Vagina (tissue), 2 donors: ENCODE measurements around the gene KCTD15. TPM values are rescaled to one million over a fixed set of nuclear protein-coding genes. Genes with fewer than 3 reads are reported as not detected.

Source experiments
- DNase-seq, 2 donors: peaks; one replicate each; pipeline ENCODE4 v3.0.0-alpha.2; 2017; ENCODE audit errors: extremely low spot score in 2 of 2
- H3K27ac ChIP-seq: fragments of 200-600 bp; sonication (generic); one replicate; pipeline ENCODE4 v1.5.1; 2019
- H3K27me3 ChIP-seq: fragments of 200-600 bp; sonication (generic); one replicate; pipeline ENCODE4 v1.5.1; 2019
- H3K36me3 ChIP-seq, 2 donors: fragments of 200-600 bp; sonication (generic); one replicate each; pipeline ENCODE4 v1.5.1; 2017 to 2019
- H3K4me1 ChIP-seq: fragments of 200-600 bp; sonication (generic); one replicate; pipeline ENCODE4 v1.5.1; 2019
- H3K4me3 ChIP-seq, 2 donors: fragments of 200-600 bp; sonication (generic); 1 replicate in 1 of 2; 2 replicates in 1 of 2; pipeline ENCODE4 v1.5.1; 2016 to 2019
- H3K9me3 ChIP-seq: fragments of 200-600 bp; sonication (generic); one replicate; pipeline ENCODE4 v1.5.1; 2019
- CTCF ChIP-seq, 3 experiments: fragments of 450-650 bp in 2 of 3; fragments of 200-600 bp in 1 of 3; sonication (generic) in 1 of 3; IDR thresholded peaks; one replicate each; pipeline ENCODE4 v1.5.1; 2017 to 2019; ENCODE audit warnings: antibody characterized with exemption in 3 of 3, mild to moderate bottlenecking in 2 of 3, moderate library complexity in 2 of 3
- POLR2A ChIP-seq, 2 donors: fragments of 450-650 bp; IDR thresholded peaks; one replicate each; pipeline ENCODE4 v1.6.1; 2017; ENCODE audit warnings: antibody characterized with exemption in 2 of 2, mild to moderate bottlenecking in 2 of 2, moderate library complexity in 2 of 2
- POLR2AphosphoS5 ChIP-seq, 2 donors: sonication (generic); formaldehyde crosslinking; IDR thresholded peaks; one replicate each; pipeline ENCODE4 v1.9.0; 2017; ENCODE audit warnings: antibody characterized with exemption in 2 of 2, mild to moderate bottlenecking in 2 of 2, low read depth in 1 of 2; ENCODE audit not compliant: insufficient read depth in 1 of 2
- intact Hi-C: fragments of 100-400 bp; cut with DNase I; formaldehyde crosslinking; loops from one replicate; pipeline ENCODE4 v1.15.1; 2023
- total RNA-seq: library from RNA; depleted of rRNA; stranded (reverse); fragments of >200 nt; gene quantifications from one replicate; pipeline ENCODE4 v1.2.3, GENCODE V29; 2016

The KCTD15 gene
- total RNA-seq, 1 donor from 2014 or later: 65.6 TPM

GRCh38 chr19:33812388-33813330 is 16.0 kb downstream of the KCTD15 start:
- no peak overlapping the region for H3K27ac ChIP-seq
- peaks cover 10% of the 10 kb centered on the region for H3K4me1 ChIP-seq
- H3K36me3 ChIP-seq: peaks cover 0 to 35% of the 10 kb centered on the region in 2 donors
- H3K9me3 ChIP-seq: no peaks in the 10 kb centered on the region
- no peak overlapping the region for H3K4me3 ChIP-seq
- no peak for DNase-seq
- intact Hi-C loops: no loop called here
- TF ChIP-seq POLR2A (IDR thresholded peaks at IDR 0.05) (no peak), CTCF (IDR thresholded peaks at IDR 0.05) (no peak), POLR2AphosphoS5 (IDR thresholded peaks at IDR 0.05; ENCODE audit: insufficient read depth in 1 of 2, low read depth in 1 of 2) (no peak)
- H3K27me3 ChIP-seq: no peaks in the 10 kb centered on the region

- H3K4me3 ChIP-seq: no peak overlapping the region
- H3K4me1 ChIP-seq: peaks cover 10% of the 10 kb centered on the region
- H3K36me3 ChIP-seq: peaks cover 0 to 30% of the 10 kb centered on the region in 2 donors
- no peaks in the 10 kb centered on the region for H3K27me3 ChIP-seq
- H3K27ac ChIP-seq: no peak overlapping the region
- peak in 1 of 2 donors; percentile 82 for DNase-seq
- TF ChIP-seq POLR2A (IDR thresholded peaks at IDR 0.05) (no peak), CTCF (IDR thresholded peaks at IDR 0.05) (no peak), POLR2AphosphoS5 (IDR thresholded peaks at IDR 0.05; ENCODE audit: insufficient read depth in 1 of 2, low read depth in 1 of 2) (no peak)
- H3K9me3 ChIP-seq: no peaks in the 10 kb centered on the region
- intact Hi-C loops: no loop called here
Measured at GRCh38 chr19:33813391-33814101, 16.9 kb downstream of the KCTD15 start.

- Histone ChIP-seq H3K9me3 (no peaks in the 10 kb centered on the region), H3K36me3 (peaks cover 0 to 30% of the 10 kb centered on the region in 2 donors), H3K4me3 (no peak overlapping the region), H3K4me1 (peaks cover 18% of the 10 kb centered on the region), H3K27ac (no peak overlapping the region), H3K27me3 (no peaks in the 10 kb centered on the region)
- no peak for TF ChIP-seq POLR2A (IDR thresholded peaks at IDR 0.05)
- no peak for TF ChIP-seq CTCF (IDR thresholded peaks at IDR 0.05)
- no peak for TF ChIP-seq POLR2AphosphoS5 (IDR thresholded peaks at IDR 0.05; ENCODE audit: insufficient read depth in 1 of 2, low read depth in 1 of 2)
- DNase-seq: peak in 1 of 2 donors; percentile 60
- intact Hi-C loops: no loop called here
Measured at GRCh38 chr19:33814181-33815165, 17.8 kb downstream of the KCTD15 start.

- no peak for TF ChIP-seq POLR2A (IDR thresholded peaks at IDR 0.05)
- no peak for TF ChIP-seq CTCF (IDR thresholded peaks at IDR 0.05)
- no peak for TF ChIP-seq POLR2AphosphoS5 (IDR thresholded peaks at IDR 0.05; ENCODE audit: insufficient read depth in 1 of 2, low read depth in 1 of 2)
- no peak overlapping the region for H3K27ac ChIP-seq
- H3K4me1 ChIP-seq: peaks cover 28% of the 10 kb centered on the region
- H3K4me3 ChIP-seq: no peak overlapping the region
- peak in 1 of 2 donors; percentile 72 for DNase-seq
- no peaks in the 10 kb centered on the region for H3K27me3 ChIP-seq
- no peaks in the 10 kb centered on the region for H3K9me3 ChIP-seq
- intact Hi-C loops: no loop called here
- peaks cover 0 to 30% of the 10 kb centered on the region in 2 donors for H3K36me3 ChIP-seq
Measured at GRCh38 chr19:33815380-33816340, 19.0 kb downstream of the KCTD15 start.
